ENCODE results near the gene AMER2. TPM values are rescaled to one million over a fixed set of nuclear protein-coding genes. Genes with fewer than 3 reads are reported as not detected.
A peak's percentile ranks its signal among the peaks of the same experiment; 100 is the strongest.

AMER2 gene
- total and polyA plus RNA-seq, 3 donors from 2014 or later = 1.5 to 2.9 (median 2.3) TPM

GRCh38 chr13:25153736-25154135 is 18.4 kb downstream of the AMER2 start:
- H3K36me3 ChIP-seq (ENCODE audit: low read depth, missing control alignments) = no peaks in the 10 kb centered on the region
- H3K27me3 ChIP-seq = no peaks in the 10 kb centered on the region
- no peaks in the 10 kb centered on the region for H3K9me3 ChIP-seq
- H3K27ac ChIP-seq = no peak overlapping the region
- intact Hi-C loops (cut with DNase I; ENCODE audit: low total_unique reads) = no loop called here
- DNase-seq = no peak
- no peaks in the 10 kb centered on the region for H3K4me1 ChIP-seq
- TF ChIP-seq POLR2A (IDR thresholded peaks at IDR 0.05) (no peak), CTCF (IDR thresholded peaks at IDR 0.05) (no peak)
- H3K4me3 ChIP-seq = no peak overlapping the region
- WGBS, 2 donors = 23 to 42% methylated on average over 2 of the region's 2 CpGs

GRCh38 chr13:25151626-25152195 is 20.4 kb downstream of the AMER2 start:
- H3K27me3 ChIP-seq = no peaks in the 10 kb centered on the region
- intact Hi-C loops (cut with DNase I; ENCODE audit: low total_unique reads) = no loop called here
- no peak overlapping the region for H3K4me3 ChIP-seq
- no peak for TF ChIP-seq POLR2A (IDR thresholded peaks at IDR 0.05)
- H3K36me3 ChIP-seq (ENCODE audit: low read depth, missing control alignments) = no peaks in the 10 kb centered on the region
- no peaks in the 10 kb centered on the region for H3K9me3 ChIP-seq
- H3K4me1 ChIP-seq = no peaks in the 10 kb centered on the region
- H3K27ac ChIP-seq = no peak overlapping the region
- WGBS, 2 donors = 68 to 69% methylated on average over 5 of the region's 5 CpGs
- DNase-seq = no peak

GRCh38 chr13:25149711-25150110 is 22.4 kb downstream of the AMER2 start:
- DNase-seq = no peak
- no peak overlapping the region for H3K27ac ChIP-seq
- WGBS, 2 donors = 76 to 77% methylated on average over 5 of the region's 5 CpGs

GRCh38 chr13:25148402-25148771 is 23.7 kb downstream of the AMER2 start:
- no peak overlapping the region for H3K27ac ChIP-seq
- TF ChIP-seq CTCF (IDR thresholded peaks at IDR 0.05) (no peak), POLR2A (IDR thresholded peaks at IDR 0.05) (no peak)
- DNase-seq = peak; percentile 38
- H3K36me3 ChIP-seq (ENCODE audit: low read depth, missing control alignments) = no peaks in the 10 kb centered on the region
- intact Hi-C loops (cut with DNase I; ENCODE audit: low total_unique reads) = no loop called here
- H3K4me1 ChIP-seq = no peaks in the 10 kb centered on the region
- no peak overlapping the region for H3K4me3 ChIP-seq
- no peaks in the 10 kb centered on the region for H3K9me3 ChIP-seq
- no peaks in the 10 kb centered on the region for H3K27me3 ChIP-seq
- 67 to 78% methylated on average over 5 of the region's 5 CpGs for WGBS, 2 donors

More at GRCh38 chr13:25149711-25150110, 22.4 kb downstream of the AMER2 start:
- Histone ChIP-seq H3K9me3 (no peaks in the 10 kb centered on the region), H3K27me3 (no peaks in the 10 kb centered on the region), H3K4me1 (no peaks in the 10 kb centered on the region), H3K4me3 (no peak overlapping the region), H3K36me3 (ENCODE audit: low read depth, missing control alignments) (no peaks in the 10 kb centered on the region)
- no peak for TF ChIP-seq CTCF (IDR thresholded peaks at IDR 0.05)
- no peak for TF ChIP-seq POLR2A (IDR thresholded peaks at IDR 0.05)
- intact Hi-C loops (cut with DNase I; ENCODE audit: low total_unique reads) = no loop called here

GRCh38 chr13:25147638-25148401 is 24.3 kb downstream of the AMER2 start:
- Histone ChIP-seq H3K27ac (no peak overlapping the region), H3K36me3 (ENCODE audit: low read depth, missing control alignments) (no peaks in the 10 kb centered on the region), H3K27me3 (no peaks in the 10 kb centered on the region), H3K9me3 (no peaks in the 10 kb centered on the region), H3K4me3 (no peak overlapping the region), H3K4me1 (no peaks in the 10 kb centered on the region)
- TF ChIP-seq POLR2A (IDR thresholded peaks at IDR 0.05) (no peak), CTCF (IDR thresholded peaks at IDR 0.05) (no peak)
- intact Hi-C loops (cut with DNase I; ENCODE audit: low total_unique reads) = no loop called here
- 53 to 58% methylated on average over 4 of the region's 4 CpGs for whole genome bisulfite sequencing, 2 donors
- no peak for DNase-seq

All from testis (tissue), 3 donors.